PC-3 (cell line): Measurements from ENCODE around the gene EMILIN2. TPM values are rescaled to one million over a fixed set of nuclear protein-coding genes. Genes with fewer than 3 reads are reported as not detected.

ENCODE experiments used
- ATAC-seq: fragments of 200-7000 bp; cut with Tn5 transposase; 2 replicates; pipeline ENCODE4 v1.9.1; 2020; ENCODE audit warnings: mild to moderate bottlenecking, moderate library complexity
- BruUV-seq: library from RNA; stranded (reverse); fragments of 400-500 nt; replicated peaks from 2 replicates; lab custom pipeline; 2021; lab: Mats Ljungman, UMichigan
- CTCF ChIA-PET: fragments of 300-600 bp; sonication (Branson Sonifier 250); formaldehyde crosslinking; loops from one replicate; lab custom pipeline; 2022; ENCODE audit warnings: antibody characterized with exemption; lab: Charles Lee
- POLR2A ChIA-PET: fragments of 300-600 bp; sonication (Branson Sonifier 250); formaldehyde crosslinking; loops from one replicate; lab custom pipeline; 2022; ENCODE audit warnings: antibody characterized with exemption; ENCODE audit not compliant: unreplicated experiment; lab: Charles Lee
- DNase-seq: peaks from one replicate; pipeline ENCODE4 v3.0.0-alpha.2; 2015
- H2AFZ ChIP-seq: fragments of 300-600 bp; sonication (generic); 2 replicates; pipeline ENCODE4 v1.6.0; 2016; ENCODE audit warnings: antibody characterized with exemption, low read length
- H3F3A ChIP-seq: fragments of 300-600 bp; sonication (generic); one replicate; pipeline ENCODE4 v1.6.0; 2017; ENCODE audit warnings: antibody characterized with exemption, low read length, control low read depth, mild to moderate bottlenecking; ENCODE audit not compliant: unreplicated experiment
- H3K27ac ChIP-seq: fragments of 300-600 bp; sonication (generic); 2 replicates; pipeline ENCODE4 v1.5.1; 2016; ENCODE audit warnings: mild to moderate bottlenecking, low read length
- H3K27me3 ChIP-seq: fragments of 300-600 bp; sonication (generic); 2 replicates; pipeline ENCODE4 v1.6.1; 2016; ENCODE audit warnings: low read length, mixed read lengths
- H3K36me3 ChIP-seq: fragments of 300-600 bp; sonication (generic); 2 replicates; pipeline ENCODE4 v1.6.1; 2016; ENCODE audit warnings: low read depth, mixed run types, low read length, mixed read lengths
- H3K4me1 ChIP-seq: fragments of 300-600 bp; sonication (generic); 2 replicates; pipeline ENCODE4 v1.5.1; 2016; ENCODE audit warnings: low read length; ENCODE audit not compliant: insufficient read depth
- H3K4me2 ChIP-seq: fragments of 300-600 bp; sonication (generic); 2 replicates; pipeline ENCODE4 v1.6.0; 2016; ENCODE audit warnings: low read length
- H3K4me3 ChIP-seq: fragments of 300-600 bp; sonication (generic); 2 replicates; pipeline ENCODE4 v1.5.1; 2016; ENCODE audit warnings: mild to moderate bottlenecking, low read length, mixed read lengths
- H3K79me2 ChIP-seq: fragments of 300-600 bp; sonication (generic); 2 replicates; pipeline ENCODE4 v1.6.1; 2017; ENCODE audit warnings: low read length, mixed read lengths
- H3K9ac ChIP-seq: fragments of 300-600 bp; sonication (generic); 2 replicates; pipeline ENCODE4 v1.6.0; 2016; ENCODE audit warnings: mild to moderate bottlenecking, low read length
- H3K9me2 ChIP-seq: fragments of 300-600 bp; sonication (generic); replicated peaks from 2 replicates; pipeline ENCODE4 v1.6.1; 2016; ENCODE audit warnings: mixed run types, low read length, mixed read lengths
- H3K9me3 ChIP-seq: fragments of 300-600 bp; sonication (generic); 2 replicates; pipeline ENCODE4 v1.6.1; 2016; ENCODE audit warnings: low read length, mixed read lengths
- H4K20me1 ChIP-seq: fragments of 300-600 bp; sonication (generic); 2 replicates; pipeline ENCODE4 v1.6.1; 2016; ENCODE audit warnings: low read length, mixed read lengths
- CTCF ChIP-seq: fragments of 300-600 bp; sonication (generic); conservative IDR thresholded peaks from 2 replicates; pipeline ENCODE4 v1.5.1; 2017; ENCODE audit warnings: antibody characterized with exemption, low read depth, mild to moderate bottlenecking, low read length
- EZH2 ChIP-seq: fragments of 300-600 bp; sonication (generic); IDR thresholded peaks from one replicate; pipeline ENCODE4 v1.6.1; 2017; ENCODE audit warnings: antibody characterized with exemption, mild to moderate bottlenecking, low read length; ENCODE audit not compliant: unreplicated experiment
- EZH2phosphoT487 ChIP-seq: fragments of 300-600 bp; sonication (generic); IDR thresholded peaks from 2 replicates; pipeline ENCODE4 v1.6.1; 2018; ENCODE audit warnings: mild to moderate bottlenecking, antibody characterized with exemption, low read length, borderline replicate concordance
- intact Hi-C: fragments of 100-400 bp; cut with micrococcal nuclease; formaldehyde crosslinking; loops from 2 replicates; pipeline ENCODE4 v1.9.0; 2023
- total RNA-seq: library from RNA; depleted of rRNA; stranded (reverse); fragments of >200 nt; gene quantifications from 2 replicates; pipeline ENCODE4 v1.2.3, GENCODE V29; 2014

EMILIN2 gene
- total RNA-seq, 1 experiment from 2014 or later = 17.1 TPM

DNA sequence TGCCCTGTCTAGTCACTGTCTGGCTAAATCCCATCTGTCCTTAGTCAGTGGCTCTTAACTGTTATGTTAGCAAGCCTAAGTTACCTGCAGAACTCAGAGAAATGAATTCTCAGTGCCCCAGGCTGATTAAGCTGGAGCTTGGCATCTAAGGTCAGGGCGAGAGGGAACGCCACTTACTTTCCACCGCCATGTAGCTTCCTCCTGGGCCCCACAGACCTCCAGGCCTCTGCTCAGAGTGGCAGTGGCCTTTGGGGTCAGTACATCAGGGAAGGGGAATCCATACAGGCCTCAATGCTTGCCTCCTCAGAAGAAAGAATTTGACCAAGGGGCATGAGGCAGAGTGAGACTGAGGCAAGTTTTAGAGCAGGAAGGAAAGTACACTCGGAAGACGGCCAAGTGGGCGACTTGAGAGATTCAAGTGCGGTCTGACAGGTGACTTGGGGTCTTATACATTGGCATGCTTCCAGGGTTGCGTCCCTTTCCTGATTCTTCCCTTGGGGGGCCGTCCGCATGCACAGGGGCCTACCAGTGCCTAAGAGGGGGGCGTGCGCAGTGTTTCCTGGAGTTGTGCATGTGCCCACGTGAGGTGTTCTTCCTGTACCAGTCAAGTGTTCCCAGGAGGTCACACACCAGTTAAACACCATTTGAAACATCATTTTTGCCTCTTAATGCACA, 64.1 kb downstream of the EMILIN2 start:
- Histone ChIP-seq H3K4me2 (no peak overlapping the region), H2AFZ (no peak overlapping the region), H3K4me1 (peaks cover 6% of the 10 kb centered on the region; the same call in 1 of the 2 replicates), H3K9me2 (no peaks in the 10 kb centered on the region), H3K27ac (no peak overlapping the region), H3K9ac (no peak overlapping the region), H3K27me3 (0 out of 2 replicates have a peak, but pooled peaks cover 3% of the 10 kb centered on the region), H3F3A (no peaks in the 10 kb centered on the region), H3K4me3 (no peak overlapping the region), H3K79me2 (peaks cover 15% of the 10 kb centered on the region), H3K9me3 (no peaks in the 10 kb centered on the region), H3K36me3 (peaks cover 2% of the 10 kb centered on the region; the same call in 1 of the 2 replicates), H4K20me1 (peaks cover 6% of the 10 kb centered on the region; the same call in 1 of the 2 replicates)
- TF ChIP-seq CTCF (no peak), EZH2phosphoT487 (no peak), EZH2 (no peak)
- ATAC-seq (no peak), DNase-seq (no peak)
- BruUV-seq = no TSS peak
- intact Hi-C loops = no loop called here
- CTCF ChIA-PET = no interaction called here
- POLR2A ChIA-PET = interaction anchor here (0.6 kb wide), 1 partner anchor 537 kb away, joined by 13 read pairs; no protein-coding TSS in a partner anchor

GRCh38 chr18:2911533-2911932, 64.7 kb downstream of the EMILIN2 start:
- no peaks in the 10 kb centered on the region for H3K27me3 ChIP-seq
- H3K79me2 ChIP-seq = peaks cover 11% of the 10 kb centered on the region
- DNase-seq (no peak), ATAC-seq (no peak)
- ChIA-PET CTCF (no interaction called here), POLR2A (interaction anchor here (0.6 kb wide), 1 partner anchor 536 kb away, joined by 13 read pairs; no protein-coding TSS in a partner anchor)
- no peak overlapping the region for H3K4me3 ChIP-seq
- no TSS peak for BruUV-seq
- no peaks in the 10 kb centered on the region for H3F3A ChIP-seq
- H4K20me1 ChIP-seq = peaks cover 6% of the 10 kb centered on the region; the same call in 1 of the 2 replicates
- no peak overlapping the region for H3K27ac ChIP-seq
- peaks cover 6% of the 10 kb centered on the region; the same call in 1 of the 2 replicates for H3K4me1 ChIP-seq
- H3K36me3 ChIP-seq = peaks cover 6% of the 10 kb centered on the region; the same call in 1 of the 2 replicates
- TF ChIP-seq CTCF (no peak), EZH2 (no peak), EZH2phosphoT487 (no peak)
- no peaks in the 10 kb centered on the region for H3K9me2 ChIP-seq
- no peak overlapping the region for H3K4me2 ChIP-seq
- intact Hi-C loops = no loop called here
- H3K9me3 ChIP-seq = no peaks in the 10 kb centered on the region
- no peak overlapping the region for H3K9ac ChIP-seq
- H2AFZ ChIP-seq = no peak overlapping the region
